ENCODE measurements around the gene NPTXR. TPM values are rescaled to one million over a fixed set of nuclear protein-coding genes. Genes with fewer than 3 reads are reported as not detected.
"Not testable (repeated sequence)": the region's sequence is repeated elsewhere in the genome, so short reads cannot be mapped to it uniquely, and the experiment has no call there.

The NPTXR gene
- total and polyA plus RNA-seq, 2 experiments from 2014 or later = 0.99 to 2.7 TPM

DNA sequence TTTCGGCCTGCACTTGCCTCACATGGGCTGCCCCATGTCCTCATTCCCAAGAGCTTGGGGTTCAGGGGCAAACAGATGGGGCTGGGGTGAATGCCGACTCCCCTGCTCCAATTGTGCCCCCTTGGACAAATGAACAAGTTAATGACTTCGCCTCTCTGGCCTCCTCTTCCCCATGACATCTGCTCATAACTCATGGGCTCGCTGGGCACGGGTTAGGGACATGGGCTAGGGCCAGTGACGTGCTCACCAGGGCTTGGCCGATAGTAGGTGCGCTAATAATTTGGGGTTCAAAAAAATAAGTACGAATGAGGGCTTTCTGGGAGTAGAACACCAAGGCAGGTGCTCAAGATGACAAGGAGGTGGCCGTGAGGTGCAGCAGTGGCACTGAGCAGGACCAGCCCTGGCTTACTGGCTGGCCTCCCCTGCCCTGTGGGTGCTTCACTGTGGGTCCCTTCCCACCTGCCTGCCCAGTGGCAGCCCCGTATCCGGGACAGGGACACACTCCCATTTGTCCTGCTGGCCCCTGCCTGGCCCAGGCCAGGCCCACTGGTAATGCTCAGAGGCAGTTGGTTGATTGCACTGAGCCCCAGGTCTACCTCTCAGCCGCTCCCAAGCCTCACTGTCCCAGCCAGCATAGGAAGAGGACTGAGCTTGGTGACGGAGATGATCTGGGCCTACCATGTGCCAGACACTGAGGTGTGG, 15.9 kb upstream of the NPTXR start:
- 0 out of 2 replicates have a peak, but pooled peaks cover 4% of the 10 kb centered on the region for H3K4me1 ChIP-seq (ENCODE audit: insufficient read depth)
- no peak overlapping the region for H2AFZ ChIP-seq
- TF ChIP-seq EZH2 (IDR thresholded peaks at IDR 0.05; ENCODE audit: insufficient read depth, poor library complexity, severe bottlenecking) = no peak
- TF ChIP-seq EZH2phosphoT487 (IDR thresholded peaks at IDR 0.05; ENCODE audit: insufficient read depth, low read depth) = no peak
- H3K79me2 ChIP-seq (ENCODE audit: insufficient read depth) = no peaks in the 10 kb centered on the region
- no peak overlapping the region for H3K9ac ChIP-seq
- H4K20me1 ChIP-seq (ENCODE audit: insufficient read depth) = no peaks in the 10 kb centered on the region
- in situ Hi-C loops (cut with MboI) = no loop called here
- 74 to 78% methylated on average over 14 of the region's 14 CpGs for WGBS, 2 experiments (ENCODE audit: low coverage in 1 of 2, low lambda C conversion rate in 2 of 2, missing lambda C conversion rate in 2 of 2)
- no peaks in the 10 kb centered on the region for H3K27me3 ChIP-seq (replicated peaks; ENCODE audit: insufficient read depth)
- no peaks in the 10 kb centered on the region for H3K9me3 ChIP-seq (ENCODE audit: low read depth)
- no peak for DNase-seq
- H3K36me3 ChIP-seq (ENCODE audit: low read depth) = no peaks in the 10 kb centered on the region
- H3K9me2 ChIP-seq (ENCODE audit: insufficient read depth) = no peaks in the 10 kb centered on the region
- H3K4me2 ChIP-seq (ENCODE audit: unreplicated experiment) = no peak overlapping the region
- H3F3A ChIP-seq (ENCODE audit: insufficient read depth) = no peaks in the 10 kb centered on the region
- H3K4me3 ChIP-seq = no peak overlapping the region
- H3K27ac ChIP-seq = no peak overlapping the region

- Histone ChIP-seq H3K27ac (no peak overlapping the region), H3F3A (ENCODE audit: insufficient read depth) (no peaks in the 10 kb centered on the region), H3K9me3 (ENCODE audit: low read depth) (no peaks in the 10 kb centered on the region), H3K27me3 (replicated peaks; ENCODE audit: insufficient read depth) (no peaks in the 10 kb centered on the region), H4K20me1 (ENCODE audit: insufficient read depth) (no peaks in the 10 kb centered on the region), H3K9me2 (ENCODE audit: insufficient read depth) (no peaks in the 10 kb centered on the region), H3K4me2 (ENCODE audit: unreplicated experiment) (no peak overlapping the region), H3K36me3 (ENCODE audit: low read depth) (no peaks in the 10 kb centered on the region), H3K4me1 (ENCODE audit: insufficient read depth) (no peaks in the 10 kb centered on the region), H3K9ac (no peak overlapping the region), H2AFZ (no peak overlapping the region), H3K79me2 (ENCODE audit: insufficient read depth) (no peaks in the 10 kb centered on the region), H3K4me3 (no peak overlapping the region)
- WGBS, 2 experiments (ENCODE audit: low coverage in 1 of 2, low lambda C conversion rate in 2 of 2, missing lambda C conversion rate in 2 of 2) = 60 to 65% methylated on average over 9 of the region's 9 CpGs
- TF ChIP-seq EZH2phosphoT487 (IDR thresholded peaks at IDR 0.05; ENCODE audit: insufficient read depth, low read depth) = no peak
- no peak for TF ChIP-seq EZH2 (IDR thresholded peaks at IDR 0.05; ENCODE audit: insufficient read depth, poor library complexity, severe bottlenecking)
- in situ Hi-C loops (cut with MboI) = no loop called here
- no peak for DNase-seq
Observed at GRCh38 chr22:38858492-38858891, 14.7 kb upstream of the NPTXR start.

- H4K20me1 ChIP-seq (ENCODE audit: insufficient read depth); H2AFZ ChIP-seq; H3K9me2 ChIP-seq (ENCODE audit: insufficient read depth); H3K36me3 ChIP-seq (ENCODE audit: low read depth); H3K4me1 ChIP-seq (ENCODE audit: insufficient read depth); DNase-seq; H3K9ac ChIP-seq; in situ Hi-C loops (cut with MboI); H3K9me3 ChIP-seq (ENCODE audit: low read depth); H3K4me2 ChIP-seq (ENCODE audit: unreplicated experiment); H3K27me3 ChIP-seq (replicated peaks; ENCODE audit: insufficient read depth); H3K79me2 ChIP-seq (ENCODE audit: insufficient read depth); H3K27ac ChIP-seq; H3K4me3 ChIP-seq: not testable (repeated sequence)
- WGBS, 2 experiments (ENCODE audit: low coverage in 1 of 2, low lambda C conversion rate in 2 of 2, missing lambda C conversion rate in 2 of 2) = 67 to 70% methylated on average over 7 of the region's 7 CpGs
- 0 out of 2 replicates have a peak, but pooled peaks cover 11% of the 10 kb centered on the region for H3F3A ChIP-seq (ENCODE audit: insufficient read depth)
Observed at GRCh38 chr22:38854476-38854875, 10.6 kb upstream of the NPTXR start.

GRCh38 chr22:38853883-38854282, 10.1 kb upstream of the NPTXR start:
- DNase-seq; H3K9ac ChIP-seq; H3K27me3 ChIP-seq (replicated peaks; ENCODE audit: insufficient read depth); H3K4me3 ChIP-seq; in situ Hi-C loops (cut with MboI); H3K36me3 ChIP-seq (ENCODE audit: low read depth); H3K4me2 ChIP-seq (ENCODE audit: unreplicated experiment); H3K9me2 ChIP-seq (ENCODE audit: insufficient read depth); H3K79me2 ChIP-seq (ENCODE audit: insufficient read depth); H2AFZ ChIP-seq; H3K27ac ChIP-seq; H3K4me1 ChIP-seq (ENCODE audit: insufficient read depth); H4K20me1 ChIP-seq (ENCODE audit: insufficient read depth); H3K9me3 ChIP-seq (ENCODE audit: low read depth): not testable (repeated sequence)
- 69 to 73% methylated on average over 5 of the region's 5 CpGs for WGBS, 2 experiments (ENCODE audit: low coverage in 1 of 2, low lambda C conversion rate in 2 of 2, missing lambda C conversion rate in 2 of 2)
- H3F3A ChIP-seq (ENCODE audit: insufficient read depth) = 0 out of 2 replicates have a peak, but pooled peaks cover 11% of the 10 kb centered on the region

DNA sequence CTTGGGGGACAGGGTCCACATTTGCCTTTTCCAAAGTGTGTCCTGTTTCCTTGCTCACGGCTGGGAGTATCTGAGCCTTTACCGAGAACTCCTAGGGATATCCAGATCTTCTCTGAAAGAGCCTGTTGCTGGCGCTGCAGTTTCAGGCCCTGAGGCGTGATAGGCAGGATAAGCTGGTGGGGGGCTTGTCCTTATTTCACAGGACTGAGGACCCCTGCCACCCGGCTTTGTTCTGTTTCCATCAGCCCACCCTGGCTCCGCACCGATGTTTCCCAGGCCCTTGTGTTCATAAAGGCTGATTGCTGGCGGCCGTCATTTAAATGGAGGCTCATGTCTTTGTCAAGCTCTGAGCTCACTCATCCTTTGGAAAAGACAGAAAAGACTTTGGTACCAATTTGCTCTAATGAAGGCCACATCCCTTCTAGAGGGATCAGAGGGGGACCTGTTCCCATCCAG, 9.4 kb upstream of the NPTXR start:
- H4K20me1 ChIP-seq (ENCODE audit: insufficient read depth) = no peaks in the 10 kb centered on the region
- no peaks in the 10 kb centered on the region for H3K9me2 ChIP-seq (ENCODE audit: insufficient read depth)
- no peaks in the 10 kb centered on the region for H3K79me2 ChIP-seq (ENCODE audit: insufficient read depth)
- peaks cover 10% of the 10 kb centered on the region for H3K4me1 ChIP-seq (ENCODE audit: insufficient read depth)
- in situ Hi-C loops (cut with MboI) = no loop called here
- H3K4me3 ChIP-seq = no peak overlapping the region
- no peaks in the 10 kb centered on the region for H3K36me3 ChIP-seq (ENCODE audit: low read depth)
- H3F3A ChIP-seq (ENCODE audit: insufficient read depth) = 0 out of 2 replicates have a peak, but pooled peaks cover 11% of the 10 kb centered on the region
- 66 to 67% methylated on average over 9 of the region's 9 CpGs for WGBS, 2 experiments (ENCODE audit: low coverage in 1 of 2, low lambda C conversion rate in 2 of 2, missing lambda C conversion rate in 2 of 2)
- no peak overlapping the region for H2AFZ ChIP-seq
- H3K4me2 ChIP-seq (ENCODE audit: unreplicated experiment) = no peak overlapping the region
- TF ChIP-seq EZH2 (IDR thresholded peaks at IDR 0.05; ENCODE audit: insufficient read depth, poor library complexity, severe bottlenecking) = no peak
- TF ChIP-seq EZH2phosphoT487 (IDR thresholded peaks at IDR 0.05; ENCODE audit: insufficient read depth, low read depth) = no peak
- DNase-seq = no peak
- no peaks in the 10 kb centered on the region for H3K9me3 ChIP-seq (ENCODE audit: low read depth)
- H3K27ac ChIP-seq = no peak overlapping the region
- H3K27me3 ChIP-seq (replicated peaks; ENCODE audit: insufficient read depth) = no peaks in the 10 kb centered on the region; the same call in 1 of the 2 replicates
- H3K9ac ChIP-seq = no peak overlapping the region

Data from GM23248 (cell line).